Measurements from ENCODE around the gene RNF187. TPM values are rescaled to one million over a fixed set of nuclear protein-coding genes. Genes with fewer than 3 reads are reported as not detected.

Gene RNF187
- total RNA-seq, 1 experiment from 2014 or later, result 137 TPM

DNA sequence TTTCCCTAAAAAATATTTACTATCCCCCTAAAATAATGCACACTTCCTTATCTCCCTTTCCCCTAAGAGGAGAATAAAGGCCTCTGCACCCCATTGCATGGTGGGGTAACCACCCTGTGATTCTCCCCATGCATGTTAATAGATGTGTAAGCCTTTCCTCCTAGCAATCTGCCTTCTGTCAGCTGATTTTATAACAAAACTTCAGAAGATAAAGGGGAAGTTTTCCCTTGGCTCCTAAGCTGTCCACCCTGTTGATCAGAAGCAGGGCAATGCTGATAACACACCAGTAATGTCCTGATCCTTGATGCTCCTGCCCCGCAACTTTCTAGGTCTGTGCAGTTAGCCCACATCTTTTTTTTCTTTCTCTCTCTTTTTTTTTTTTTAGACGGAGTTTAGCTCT lies 11.4 kb upstream of the RNF187 start:
- H3K36me3 ChIP-seq (ENCODE audit: control insufficient read depth in 1 of 2, insufficient read depth in 2 of 2, low read length in 2 of 2), result no peaks in the 10 kb centered on the region
- no peak for ATAC-seq
- H3K9me3 ChIP-seq (ENCODE audit: control insufficient read depth in 1 of 2, insufficient read depth in 1 of 2, low read depth in 1 of 2, low read length in 2 of 2), result no peaks in the 10 kb centered on the region
- H3K27ac ChIP-seq (ENCODE audit: low read depth, low read length), result no peak overlapping the region
- ChIA-PET CTCF (interaction anchor here (1.0 kb wide), 1 partner anchor 11 kb away, joined by 4 read pairs; no protein-coding TSS in a partner anchor), POLR2A (no interaction called here), RAD21 (ENCODE audit: low non-redundant PET in 1 of 2, low total read pairs in 2 of 2, uncharacterized antibody in 2 of 2, unreplicated experiment in 2 of 2) (no interaction called here)
- H3K79me2 ChIP-seq (ENCODE audit: insufficient read depth, low read length), result no peaks in the 10 kb centered on the region
- DNase-seq (ENCODE audit: low read depth, low spot score), result no peak
- peaks cover 0 to 12% of the 10 kb centered on the region in 2 experiments; a peak in 2 of 4 replicates for H3K4me1 ChIP-seq (ENCODE audit: control insufficient read depth in 1 of 2, insufficient read depth in 2 of 2, low read length in 2 of 2)
- TF ChIP-seq ZFX (IDR thresholded peaks at IDR 0.05) (no peak), EGR1 (IDR thresholded peaks at IDR 0.05; ENCODE audit: low read depth) (no peak), EZH2 (IDR thresholded peaks at IDR 0.05) (no peak)
- TF ChIP-seq, protein P1, sequence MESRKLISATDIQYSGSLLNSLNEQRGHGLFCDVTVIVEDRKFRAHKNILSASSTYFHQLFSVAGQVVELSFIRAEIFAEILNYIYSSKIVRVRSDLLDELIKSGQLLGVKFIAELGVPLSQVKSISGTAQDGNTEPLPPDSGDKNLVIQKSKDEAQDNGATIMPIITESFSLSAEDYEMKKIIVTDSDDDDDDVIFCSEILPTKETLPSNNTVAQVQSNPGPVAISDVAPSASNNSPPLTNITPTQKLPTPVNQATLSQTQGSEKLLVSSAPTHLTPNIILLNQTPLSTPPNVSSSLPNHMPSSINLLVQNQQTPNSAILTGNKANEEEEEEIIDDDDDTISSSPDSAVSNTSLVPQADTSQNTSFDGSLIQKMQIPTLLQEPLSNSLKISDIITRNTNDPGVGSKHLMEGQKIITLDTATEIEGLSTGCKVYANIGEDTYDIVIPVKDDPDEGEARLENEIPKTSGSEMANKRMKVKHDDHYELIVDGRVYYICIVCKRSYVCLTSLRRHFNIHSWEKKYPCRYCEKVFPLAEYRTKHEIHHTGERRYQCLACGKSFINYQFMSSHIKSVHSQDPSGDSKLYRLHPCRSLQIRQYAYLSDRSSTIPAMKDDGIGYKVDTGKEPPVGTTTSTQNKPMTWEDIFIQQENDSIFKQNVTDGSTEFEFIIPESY (IDR thresholded peaks at IDR 0.05; ENCODE audit: extremely low read depth, insufficient replicate concordance, low read length), result no peak
- no peak overlapping the region for H3K4me2 ChIP-seq (ENCODE audit: low read length)
- H3K9me2 ChIP-seq (ENCODE audit: insufficient read depth), result no peaks in the 10 kb centered on the region
- no peak overlapping the region for H2AFZ ChIP-seq (ENCODE audit: low read depth, low read length, poor library complexity, severe bottlenecking)
- no peak overlapping the region for H3K9ac ChIP-seq (ENCODE audit: low read length)
- no TSS peak for BruUV-seq (replicated peaks)
- no peaks in the 10 kb centered on the region for H3K27me3 ChIP-seq (ENCODE audit: insufficient read depth, low read length)
- intact Hi-C loops (cut with micrococcal nuclease), result no loop called here
- H4K20me1 ChIP-seq (ENCODE audit: insufficient read depth), result no peaks in the 10 kb centered on the region
- H3K4me3 ChIP-seq (replicated peaks in 1 of 2; ENCODE audit: low read depth in 1 of 2, low read length in 2 of 2), result no peak overlapping the region

DNA sequence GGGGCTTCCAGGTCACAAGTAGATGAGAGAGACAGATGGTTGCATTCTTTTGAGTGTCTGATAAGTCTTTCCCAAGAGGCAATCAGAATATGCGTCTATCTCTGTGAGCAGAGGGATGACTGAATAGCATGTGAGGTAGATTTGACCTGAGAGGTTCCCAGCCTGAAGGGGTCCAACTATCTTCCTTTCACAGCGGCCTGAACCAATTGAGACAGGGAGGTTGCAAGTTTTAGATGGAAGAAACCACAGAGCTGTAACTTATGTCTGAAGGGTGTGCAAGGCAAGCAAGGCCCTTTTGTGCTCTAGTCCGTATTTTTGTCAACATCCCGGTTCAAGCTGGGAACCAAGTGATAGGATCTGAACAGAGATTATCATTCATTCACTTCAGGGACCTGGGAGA lies 9.9 kb upstream of the RNF187 start:
- CTCF ChIA-PET, result no interaction called here
- no peak for TF ChIP-seq JUND (IDR thresholded peaks at IDR 0.05)
- no peak for TF ChIP-seq TCF7L2 (IDR thresholded peaks at IDR 0.05; ENCODE audit: borderline replicate concordance, extremely low read depth, insufficient read depth, insufficient read length)
- TF ChIP-seq, protein P1 (IDR thresholded peaks at IDR 0.05; ENCODE audit: extremely low read depth, insufficient replicate concordance, low read length), result no peak
- TF ChIP-seq POLR2AphosphoS5 (IDR thresholded peaks at IDR 0.05; ENCODE audit: low read depth, low read length), result no peak
- TF ChIP-seq YY1 (IDR thresholded peaks at IDR 0.05; ENCODE audit: extremely low read depth, insufficient replicate concordance, low read depth, low read length), result no peak
- no peak for TF ChIP-seq ZFX (IDR thresholded peaks at IDR 0.05)
- TF ChIP-seq POLR2A (IDR thresholded peaks at IDR 0.05; ENCODE audit: borderline replicate concordance, extremely low read depth, insufficient read depth, insufficient read length), result no peak
- TF ChIP-seq, protein P2, sequence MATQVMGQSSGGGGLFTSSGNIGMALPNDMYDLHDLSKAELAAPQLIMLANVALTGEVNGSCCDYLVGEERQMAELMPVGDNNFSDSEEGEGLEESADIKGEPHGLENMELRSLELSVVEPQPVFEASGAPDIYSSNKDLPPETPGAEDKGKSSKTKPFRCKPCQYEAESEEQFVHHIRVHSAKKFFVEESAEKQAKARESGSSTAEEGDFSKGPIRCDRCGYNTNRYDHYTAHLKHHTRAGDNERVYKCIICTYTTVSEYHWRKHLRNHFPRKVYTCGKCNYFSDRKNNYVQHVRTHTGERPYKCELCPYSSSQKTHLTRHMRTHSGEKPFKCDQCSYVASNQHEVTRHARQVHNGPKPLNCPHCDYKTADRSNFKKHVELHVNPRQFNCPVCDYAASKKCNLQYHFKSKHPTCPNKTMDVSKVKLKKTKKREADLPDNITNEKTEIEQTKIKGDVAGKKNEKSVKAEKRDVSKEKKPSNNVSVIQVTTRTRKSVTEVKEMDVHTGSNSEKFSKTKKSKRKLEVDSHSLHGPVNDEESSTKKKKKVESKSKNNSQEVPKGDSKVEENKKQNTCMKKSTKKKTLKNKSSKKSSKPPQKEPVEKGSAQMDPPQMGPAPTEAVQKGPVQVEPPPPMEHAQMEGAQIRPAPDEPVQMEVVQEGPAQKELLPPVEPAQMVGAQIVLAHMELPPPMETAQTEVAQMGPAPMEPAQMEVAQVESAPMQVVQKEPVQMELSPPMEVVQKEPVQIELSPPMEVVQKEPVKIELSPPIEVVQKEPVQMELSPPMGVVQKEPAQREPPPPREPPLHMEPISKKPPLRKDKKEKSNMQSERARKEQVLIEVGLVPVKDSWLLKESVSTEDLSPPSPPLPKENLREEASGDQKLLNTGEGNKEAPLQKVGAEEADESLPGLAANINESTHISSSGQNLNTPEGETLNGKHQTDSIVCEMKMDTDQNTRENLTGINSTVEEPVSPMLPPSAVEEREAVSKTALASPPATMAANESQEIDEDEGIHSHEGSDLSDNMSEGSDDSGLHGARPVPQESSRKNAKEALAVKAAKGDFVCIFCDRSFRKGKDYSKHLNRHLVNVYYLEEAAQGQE (IDR thresholded peaks at IDR 0.05; ENCODE audit: low read depth), result no peak
- TF ChIP-seq, protein P3, sequence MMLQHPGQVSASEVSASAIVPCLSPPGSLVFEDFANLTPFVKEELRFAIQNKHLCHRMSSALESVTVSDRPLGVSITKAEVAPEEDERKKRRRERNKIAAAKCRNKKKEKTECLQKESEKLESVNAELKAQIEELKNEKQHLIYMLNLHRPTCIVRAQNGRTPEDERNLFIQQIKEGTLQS (IDR thresholded peaks at IDR 0.05), result no peak
- no peak for TF ChIP-seq FOSL1 (IDR thresholded peaks at IDR 0.05; ENCODE audit: low read depth)

More for the DNA sequence above, 9.9 kb upstream of the RNF187 start:
- Histone ChIP-seq H4K20me1 (ENCODE audit: insufficient read depth) (no peaks in the 10 kb centered on the region), H2AFZ (ENCODE audit: low read depth, low read length, poor library complexity, severe bottlenecking) (no peak overlapping the region), H3K4me2 (ENCODE audit: low read length) (no peak overlapping the region), H3K4me3 (replicated peaks in 1 of 2; ENCODE audit: low read depth in 1 of 2, low read length in 2 of 2) (no peak overlapping the region), H3K9me2 (ENCODE audit: insufficient read depth) (no peaks in the 10 kb centered on the region), H3K9ac (ENCODE audit: low read length) (no peak overlapping the region), H3K79me2 (ENCODE audit: insufficient read depth, low read length) (no peaks in the 10 kb centered on the region), H3K4me1 (ENCODE audit: control insufficient read depth in 1 of 2, insufficient read depth in 2 of 2, low read length in 2 of 2) (peaks cover 0 to 8% of the 10 kb centered on the region in 2 experiments; a peak in 2 of 4 replicates), H3K9me3 (ENCODE audit: control insufficient read depth in 1 of 2, insufficient read depth in 1 of 2, low read depth in 1 of 2, low read length in 2 of 2) (no peaks in the 10 kb centered on the region), H3K36me3 (ENCODE audit: control insufficient read depth in 1 of 2, insufficient read depth in 2 of 2, low read length in 2 of 2) (no peaks in the 10 kb centered on the region), H3K27ac (ENCODE audit: low read depth, low read length) (no peak overlapping the region), H3K27me3 (ENCODE audit: insufficient read depth, low read length) (no peaks in the 10 kb centered on the region)
- ChIA-PET POLR2A (no interaction called here), RAD21 (ENCODE audit: low non-redundant PET in 1 of 2, low total read pairs in 2 of 2, uncharacterized antibody in 2 of 2, unreplicated experiment in 2 of 2) (no interaction called here)
- no peak for ATAC-seq
- DNase-seq (ENCODE audit: low read depth, low spot score), result no peak
- BruUV-seq (replicated peaks), result no TSS peak
- intact Hi-C loops (cut with micrococcal nuclease), result no loop called here

Measured in HCT116 (cell line).